Measurements from ENCODE around the gene GPRIN2.

GRCh38 chr10:46527241-46527811 lies 29.1 kb downstream of the GPRIN2 start:
- no peak for TF ChIP-seq POLR2A (IDR thresholded peaks at IDR 0.05; ENCODE audit: low read depth, low read length)
- no peak for TF ChIP-seq POLR2AphosphoS5 (IDR thresholded peaks at IDR 0.05; ENCODE audit: low read depth, low read length)
- TF ChIP-seq TAF1 (IDR thresholded peaks at IDR 0.05; ENCODE audit: borderline replicate concordance, low read depth, low read length), result no peak
